HG02623 (cell line): ENCODE measurements around the gene SNX5.

Experiments used
- ATAC-seq: cut with Tn5 transposase; IDR thresholded peaks from one replicate; pipeline ENCODE4 v1.9.1; 2021; ENCODE audit warnings: moderate library complexity; ENCODE audit not compliant: unreplicated experiment

Gene SNX5

GRCh38 chr20:17993546-17993945 lies 25.0 kb upstream of the SNX5 start:
- ATAC-seq = no peak

GRCh38 chr20:17992847-17993513 lies 24.4 kb upstream of the SNX5 start:
- ATAC-seq = no peak

- peak; percentile 58 for ATAC-seq
Measured at GRCh38 chr20:17992224-17992637, 23.6 kb upstream of the SNX5 start.

- ATAC-seq = no peak
Measured at GRCh38 chr20:17990278-17990972, 21.8 kb upstream of the SNX5 start.

- no peak for ATAC-seq
Measured at GRCh38 chr20:17987988-17988387, 19.4 kb upstream of the SNX5 start.

- no peak for ATAC-seq
Measured at GRCh38 chr20:17985388-17986018, 16.9 kb upstream of the SNX5 start.

GRCh38 chr20:17976305-17976704 lies 7.7 kb upstream of the SNX5 start:
- ATAC-seq = no peak

- ATAC-seq = no peak
Measured at GRCh38 chr20:17972121-17972520, 3.5 kb upstream of the SNX5 start.

GRCh38 chr20:17971300-17972013 lies 2.9 kb upstream of the SNX5 start:
- no peak for ATAC-seq

- no peak for ATAC-seq
Measured at GRCh38 chr20:17969884-17970409, 1.4 kb upstream of the SNX5 start.

GRCh38 chr20:17969278-17969883 lies 787 bp upstream of the SNX5 start:
- ATAC-seq = peak; percentile 4

GRCh38 chr20:17967521-17968365 lies 851 bp downstream of the SNX5 start:
- peak; percentile 4 for ATAC-seq

GRCh38 chr20:17966432-17967310 lies 1.9 kb downstream of the SNX5 start:
- no peak for ATAC-seq

- ATAC-seq = no peak
Measured at GRCh38 chr20:17965042-17965697, 3.4 kb downstream of the SNX5 start.

GRCh38 chr20:17964632-17965031 lies 4.0 kb downstream of the SNX5 start:
- no peak for ATAC-seq

- no peak for ATAC-seq
Measured at GRCh38 chr20:17964073-17964472, 4.5 kb downstream of the SNX5 start.

GRCh38 chr20:17963114-17963897 lies 5.3 kb downstream of the SNX5 start:
- ATAC-seq = no peak

GRCh38 chr20:17961587-17961940 lies 7.0 kb downstream of the SNX5 start:
- ATAC-seq = no peak
